H4 (cell line): ENCODE results near the gene DMTF1. TPM values are rescaled to one million over a fixed set of nuclear protein-coding genes. Genes with fewer than 3 reads are reported as not detected.
"Not testable (repeated sequence)": the region's sequence is repeated elsewhere in the genome, so short reads cannot be mapped to it uniquely, and the experiment has no call there.

ENCODE experiments used
- DNase-seq: peaks from one replicate; pipeline ENCODE4 v3.0.0-alpha.2; 2015; ENCODE audit warnings: low spot score
- total RNA-seq: library from RNA; depleted of rRNA; stranded (reverse); fragments of >200 nt; shearing (Covaris generic); gene quantifications from 2 replicates; pipeline ENCODE4 v1.2.3, GENCODE V29; 2014

DMTF1 gene
- total RNA-seq, 1 experiment from 2014 or later: 33.3 TPM

GRCh38 chr7:87193912-87194311 is 41.7 kb downstream of the DMTF1 start:
- no peak for DNase-seq

GRCh38 chr7:87199241-87199640 is 47.0 kb downstream of the DMTF1 start:
- DNase-seq: no peak

GRCh38 chr7:87199700-87200450 is 47.6 kb downstream of the DMTF1 start:
- DNase-seq: no peak

GRCh38 chr7:87202208-87202607 is 50.0 kb downstream of the DMTF1 start:
- DNase-seq: no peak

- DNase-seq: no peak
Observed at GRCh38 chr7:87202705-87203104, 50.5 kb downstream of the DMTF1 start.

GRCh38 chr7:87203929-87204328 is 51.7 kb downstream of the DMTF1 start:
- not testable (repeated sequence) for DNase-seq

- DNase-seq: no peak
Observed at GRCh38 chr7:87204933-87205332, 52.7 kb downstream of the DMTF1 start.

GRCh38 chr7:87205701-87206100 is 53.4 kb downstream of the DMTF1 start:
- DNase-seq: not testable (repeated sequence)

GRCh38 chr7:87206361-87206760 is 54.1 kb downstream of the DMTF1 start:
- DNase-seq: no peak

- no peak for DNase-seq
Observed at GRCh38 chr7:87209295-87209924, 57.2 kb downstream of the DMTF1 start.

GRCh38 chr7:87210506-87210905 is 58.3 kb downstream of the DMTF1 start:
- DNase-seq: no peak

- DNase-seq: no peak
Observed at GRCh38 chr7:87212498-87212897, 60.2 kb downstream of the DMTF1 start.

- no peak for DNase-seq
Observed at GRCh38 chr7:87213252-87213651, 61.0 kb downstream of the DMTF1 start.

GRCh38 chr7:87213811-87214210 is 61.6 kb downstream of the DMTF1 start:
- no peak for DNase-seq

GRCh38 chr7:87215046-87215445 is 62.8 kb downstream of the DMTF1 start:
- DNase-seq: no peak

GRCh38 chr7:87216701-87217508 is 64.7 kb downstream of the DMTF1 start:
- no peak for DNase-seq

- no peak for DNase-seq
Observed at GRCh38 chr7:87217983-87218653, 65.9 kb downstream of the DMTF1 start.

GRCh38 chr7:87218796-87219544 is 66.7 kb downstream of the DMTF1 start:
- DNase-seq: peak; percentile 42

- DNase-seq: peak; percentile 68
Observed at GRCh38 chr7:87219545-87220025, 67.3 kb downstream of the DMTF1 start, which contains the start of gene TMEM243. Gene TMEM243, minus strand, starts transcription at chr7:87219732. Its CDS starts 229 bp downstream, at chr7:87219503.

GRCh38 chr7:87220026-87220733 is 67.9 kb downstream of the DMTF1 start:
- DNase-seq: peak; percentile 77
